PC-9 (cell line): ENCODE results near the gene RHOB. TPM values are rescaled to one million over a fixed set of nuclear protein-coding genes. Genes with fewer than 3 reads are reported as not detected.

Experiments
- BruUV-seq: library from RNA; stranded (reverse); fragments of 400-500 nt; replicated peaks from 2 replicates; lab custom pipeline; 2021; lab: Mats Ljungman, UMichigan
- CTCF ChIA-PET: fragments of 300-600 bp; sonication (Branson Sonifier 250); formaldehyde crosslinking; loops from one replicate; lab custom pipeline; 2022; ENCODE audit warnings: antibody characterized with exemption; lab: Charles Lee
- POLR2A ChIA-PET: fragments of 300-600 bp; sonication (Branson Sonifier 250); formaldehyde crosslinking; loops from one replicate; lab custom pipeline; 2022; ENCODE audit warnings: antibody characterized with exemption; ENCODE audit not compliant: unreplicated experiment; lab: Charles Lee
- DNase-seq, 2 experiments: peaks; one replicate each; pipeline versions ENCODE4 v3.0.0 to v3.0.0-alpha.2; 2015 to 2022; ENCODE audit warnings: mixed read lengths in 1 of 2
- H2AFZ ChIP-seq: fragments of 200-600 bp; sonication (generic); 2 replicates; pipeline ENCODE4 v1.8.1; 2017; ENCODE audit warnings: antibody characterized with exemption
- H3F3A ChIP-seq: fragments of 200-600 bp; sonication (generic); 2 replicates; pipeline ENCODE4 v1.8.1; 2017; ENCODE audit warnings: antibody characterized with exemption, mild to moderate bottlenecking, low read depth; ENCODE audit not compliant: insufficient read depth
- H3K27ac ChIP-seq: fragments of 200-600 bp; sonication (generic); 2 replicates; pipeline ENCODE4 v1.6.1; 2016; ENCODE audit warnings: mixed run types
- H3K27me3 ChIP-seq: fragments of 200-600 bp; sonication (generic); 2 replicates; pipeline ENCODE4 v1.6.1; 2016; ENCODE audit warnings: low read depth, mixed run types; ENCODE audit not compliant: insufficient read depth
- H3K36me3 ChIP-seq: fragments of 200-600 bp; sonication (generic); 2 replicates; pipeline ENCODE4 v1.6.1; 2016; ENCODE audit warnings: low read depth, mixed run types
- H3K4me1 ChIP-seq: fragments of 200-600 bp; sonication (generic); replicated peaks from 2 replicates; pipeline ENCODE4 v1.6.1; 2016; ENCODE audit warnings: mixed run types; ENCODE audit not compliant: insufficient read depth
- H3K4me2 ChIP-seq: fragments of 200-600 bp; sonication (generic); 2 replicates; pipeline ENCODE4 v1.6.1; 2017; ENCODE audit warnings: mixed run types
- H3K4me3 ChIP-seq: fragments of 200-600 bp; sonication (generic); 2 replicates; pipeline ENCODE4 v1.6.1; 2016; ENCODE audit warnings: mixed run types
- H3K79me2 ChIP-seq: fragments of 200-600 bp; sonication (generic); 2 replicates; pipeline ENCODE4 v1.6.1; 2017; ENCODE audit warnings: low read depth, mixed run types
- H3K9me2 ChIP-seq: fragments of 200-600 bp; sonication (generic); 2 replicates; pipeline ENCODE4 v1.8.1; 2017; ENCODE audit warnings: mild to moderate bottlenecking; ENCODE audit not compliant: insufficient read depth
- H3K9me3 ChIP-seq: fragments of 200-600 bp; sonication (generic); 2 replicates; pipeline ENCODE4 v1.8.1; 2016; ENCODE audit warnings: low read depth; ENCODE audit not compliant: insufficient read depth
- H4K20me1 ChIP-seq: fragments of 200-600 bp; sonication (generic); 2 replicates; pipeline ENCODE4 v1.8.1; 2017; ENCODE audit not compliant: insufficient read depth
- CTCF ChIP-seq: fragments of 200-600 bp; sonication (generic); conservative IDR thresholded peaks from 2 replicates; pipeline ENCODE4 v1.6.1; 2017; ENCODE audit warnings: mixed run types, antibody characterized with exemption, mild to moderate bottlenecking, moderate library complexity
- EZH2 ChIP-seq: fragments of 200-600 bp; sonication (generic); IDR thresholded peaks from 2 replicates; pipeline ENCODE4 v1.8.0; 2017; ENCODE audit warnings: antibody characterized with exemption, low read depth
- intact Hi-C: fragments of 100-400 bp; cut with micrococcal nuclease; formaldehyde crosslinking; loops from one replicate; pipeline ENCODE4 v1.10.0; 2022; ENCODE audit not compliant: unreplicated experiment
- total RNA-seq: library from RNA; stranded (reverse); gene quantifications from 2 replicates; pipeline ENCODE4 v1.2.3, GENCODE V29; 2021

RHOB gene
- total RNA-seq, 1 experiment from 2014 or later: 39.3 TPM

- peak overlapping the region; percentile 7; the same call in 1 of the 2 replicates for H3K4me3 ChIP-seq
- DNase-seq: peak; percentile 46 to 90
- H3K27ac ChIP-seq: peak overlapping the region; percentile 88
- no peaks in the 10 kb centered on the region for H3K27me3 ChIP-seq
- H3K4me2 ChIP-seq: peak overlapping the region; percentile 72
- intact Hi-C loops: loop anchor here (1.0 kb wide), 2 partner anchors 19 to 30 kb away; partner anchors contain the start of gene RHOB
- POLR2A ChIA-PET: interaction anchor here (0.5 to 2.2 kb wide), 5 partner anchors 18 to 414 kb away, joined by 3 to 22 read pairs (median 6); partner anchors contain the start of genes LAPTM4A and RHOB
- no peaks in the 10 kb centered on the region for H3K79me2 ChIP-seq
- TF ChIP-seq CTCF (no peak), EZH2 (no peak)
- H3F3A ChIP-seq: peaks cover 32% of the 10 kb centered on the region
- no peaks in the 10 kb centered on the region for H3K36me3 ChIP-seq
- H3K4me1 ChIP-seq: peaks cover 45% of the 10 kb centered on the region
- no TSS peak for BruUV-seq
- no peaks in the 10 kb centered on the region for H4K20me1 ChIP-seq
- no peaks in the 10 kb centered on the region for H3K9me2 ChIP-seq
- H2AFZ ChIP-seq: peak overlapping the region; percentile 31; the same call in 1 of the 2 replicates
- H3K9me3 ChIP-seq: no peaks in the 10 kb centered on the region; the same call in 1 of the 2 replicates
- CTCF ChIA-PET: interaction anchor here (1.3 kb wide), 1 partner anchor 19 kb away, joined by 5 read pairs; the partner anchor contains the start of gene RHOB
These were observed 19.0 kb downstream of the RHOB start for GRCh38 chr2:20465716-20466394.

- Histone ChIP-seq H3K36me3 (no peaks in the 10 kb centered on the region), H3K4me2 (peak overlapping the region; percentile 72), H3K9me2 (no peaks in the 10 kb centered on the region), H3F3A (peaks cover 32% of the 10 kb centered on the region), H3K27ac (peak overlapping the region; percentile 84), H3K4me1 (peaks cover 60% of the 10 kb centered on the region), H3K79me2 (no peaks in the 10 kb centered on the region), H4K20me1 (no peaks in the 10 kb centered on the region), H3K27me3 (no peaks in the 10 kb centered on the region), H2AFZ (no peak overlapping the region; the same call in 1 of the 2 replicates), H3K4me3 (no peak overlapping the region; the same call in 1 of the 2 replicates), H3K9me3 (no peaks in the 10 kb centered on the region)
- DNase-seq: peak; percentile 16 to 83
- POLR2A ChIA-PET: interaction anchor here (2.2 kb wide), 1 partner anchor 21 kb away, joined by 22 read pairs; the partner anchor contains the start of gene RHOB
- BruUV-seq: no TSS peak
- intact Hi-C loops: no loop called here
- CTCF ChIA-PET: no interaction called here
- TF ChIP-seq CTCF (no peak), EZH2 (no peak)
These were observed 21.1 kb downstream of the RHOB start for GRCh38 chr2:20467789-20468548.
